PC-3 (cell line): ENCODE data around the gene CDO1. TPM values are rescaled to one million over a fixed set of nuclear protein-coding genes. Genes with fewer than 3 reads are reported as not detected.

Source experiments
- ATAC-seq: fragments of 200-7000 bp; cut with Tn5 transposase; 2 replicates; pipeline ENCODE4 v1.9.1; 2020; ENCODE audit warnings: mild to moderate bottlenecking, moderate library complexity
- BruUV-seq: library from RNA; stranded (reverse); fragments of 400-500 nt; replicated peaks from 2 replicates; lab custom pipeline; 2021; lab: Mats Ljungman, UMichigan
- CTCF ChIA-PET: fragments of 300-600 bp; sonication (Branson Sonifier 250); formaldehyde crosslinking; loops from one replicate; lab custom pipeline; 2022; ENCODE audit warnings: antibody characterized with exemption; lab: Charles Lee
- POLR2A ChIA-PET: fragments of 300-600 bp; sonication (Branson Sonifier 250); formaldehyde crosslinking; loops from one replicate; lab custom pipeline; 2022; ENCODE audit warnings: antibody characterized with exemption; ENCODE audit not compliant: unreplicated experiment; lab: Charles Lee
- DNase-seq: peaks from one replicate; pipeline ENCODE4 v3.0.0-alpha.2; 2015
- H2AFZ ChIP-seq: fragments of 300-600 bp; sonication (generic); 2 replicates; pipeline ENCODE4 v1.6.0; 2016; ENCODE audit warnings: antibody characterized with exemption, low read length
- H3F3A ChIP-seq: fragments of 300-600 bp; sonication (generic); one replicate; pipeline ENCODE4 v1.6.0; 2017; ENCODE audit warnings: antibody characterized with exemption, low read length, control low read depth, mild to moderate bottlenecking; ENCODE audit not compliant: unreplicated experiment
- H3K27ac ChIP-seq: fragments of 300-600 bp; sonication (generic); 2 replicates; pipeline ENCODE4 v1.5.1; 2016; ENCODE audit warnings: mild to moderate bottlenecking, low read length
- H3K27me3 ChIP-seq: fragments of 300-600 bp; sonication (generic); 2 replicates; pipeline ENCODE4 v1.6.1; 2016; ENCODE audit warnings: low read length, mixed read lengths
- H3K36me3 ChIP-seq: fragments of 300-600 bp; sonication (generic); 2 replicates; pipeline ENCODE4 v1.6.1; 2016; ENCODE audit warnings: low read depth, mixed run types, low read length, mixed read lengths
- H3K4me1 ChIP-seq: fragments of 300-600 bp; sonication (generic); 2 replicates; pipeline ENCODE4 v1.5.1; 2016; ENCODE audit warnings: low read length; ENCODE audit not compliant: insufficient read depth
- H3K4me2 ChIP-seq: fragments of 300-600 bp; sonication (generic); 2 replicates; pipeline ENCODE4 v1.6.0; 2016; ENCODE audit warnings: low read length
- H3K4me3 ChIP-seq: fragments of 300-600 bp; sonication (generic); 2 replicates; pipeline ENCODE4 v1.5.1; 2016; ENCODE audit warnings: mild to moderate bottlenecking, low read length, mixed read lengths
- H3K79me2 ChIP-seq: fragments of 300-600 bp; sonication (generic); 2 replicates; pipeline ENCODE4 v1.6.1; 2017; ENCODE audit warnings: low read length, mixed read lengths
- H3K9ac ChIP-seq: fragments of 300-600 bp; sonication (generic); 2 replicates; pipeline ENCODE4 v1.6.0; 2016; ENCODE audit warnings: mild to moderate bottlenecking, low read length
- H3K9me2 ChIP-seq: fragments of 300-600 bp; sonication (generic); replicated peaks from 2 replicates; pipeline ENCODE4 v1.6.1; 2016; ENCODE audit warnings: mixed run types, low read length, mixed read lengths
- H3K9me3 ChIP-seq: fragments of 300-600 bp; sonication (generic); 2 replicates; pipeline ENCODE4 v1.6.1; 2016; ENCODE audit warnings: low read length, mixed read lengths
- H4K20me1 ChIP-seq: fragments of 300-600 bp; sonication (generic); 2 replicates; pipeline ENCODE4 v1.6.1; 2016; ENCODE audit warnings: low read length, mixed read lengths
- EZH2 ChIP-seq: fragments of 300-600 bp; sonication (generic); IDR thresholded peaks from one replicate; pipeline ENCODE4 v1.6.1; 2017; ENCODE audit warnings: antibody characterized with exemption, mild to moderate bottlenecking, low read length; ENCODE audit not compliant: unreplicated experiment
- EZH2phosphoT487 ChIP-seq: fragments of 300-600 bp; sonication (generic); IDR thresholded peaks from 2 replicates; pipeline ENCODE4 v1.6.1; 2018; ENCODE audit warnings: mild to moderate bottlenecking, antibody characterized with exemption, low read length, borderline replicate concordance
- intact Hi-C: fragments of 100-400 bp; cut with micrococcal nuclease; formaldehyde crosslinking; loops from 2 replicates; pipeline ENCODE4 v1.9.0; 2023
- total RNA-seq: library from RNA; depleted of rRNA; stranded (reverse); fragments of >200 nt; gene quantifications from 2 replicates; pipeline ENCODE4 v1.2.3, GENCODE V29; 2014
- TF ChIP-seq, protein P1 (sequence below): fragments of 300-600 bp; sonication (generic); conservative IDR thresholded peaks from 2 replicates; pipeline ENCODE4 v1.5.1; 2017; ENCODE audit warnings: antibody characterized with exemption, low read depth, mild to moderate bottlenecking, low read length

CDO1 gene
- total RNA-seq, 1 experiment from 2014 or later = not detected

DNA sequence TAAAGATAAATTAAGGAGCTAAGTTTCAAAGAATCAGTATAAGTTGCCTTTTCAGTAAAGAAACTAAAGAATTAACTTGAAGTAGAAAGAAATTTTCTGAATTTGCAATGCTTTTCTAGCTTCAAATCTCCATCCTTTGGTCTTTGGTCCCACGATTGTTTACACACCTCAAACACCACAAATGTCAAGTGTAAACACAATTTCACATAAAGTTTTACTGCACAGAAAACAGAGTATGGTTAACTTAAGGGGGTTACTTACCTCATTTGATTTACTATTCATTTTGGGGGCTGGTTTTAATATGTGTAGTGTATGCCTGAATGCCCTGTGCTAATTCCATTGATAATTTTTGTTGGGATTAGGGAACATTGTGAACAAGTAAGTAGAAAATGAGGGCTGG lies 4.1 kb downstream of the CDO1 start:
- ATAC-seq (no peak), DNase-seq (no peak)
- Histone ChIP-seq H3K4me2 (no peak overlapping the region), H3F3A (no peaks in the 10 kb centered on the region), H2AFZ (no peak overlapping the region), H3K9me2 (no peaks in the 10 kb centered on the region), H3K36me3 (no peaks in the 10 kb centered on the region), H3K27me3 (peaks cover 26% of the 10 kb centered on the region; the same call in 1 of the 2 replicates), H4K20me1 (no peaks in the 10 kb centered on the region), H3K9ac (no peak overlapping the region), H3K27ac (no peak overlapping the region), H3K4me1 (no peaks in the 10 kb centered on the region), H3K4me3 (no peak overlapping the region), H3K79me2 (no peaks in the 10 kb centered on the region), H3K9me3 (no peaks in the 10 kb centered on the region)
- ChIA-PET POLR2A (no interaction called here), CTCF (no interaction called here)
- intact Hi-C loops = no loop called here
- BruUV-seq = no TSS peak
- TF ChIP-seq EZH2 (no peak), EZH2phosphoT487 (no peak)
- TF ChIP-seq, protein P1, sequence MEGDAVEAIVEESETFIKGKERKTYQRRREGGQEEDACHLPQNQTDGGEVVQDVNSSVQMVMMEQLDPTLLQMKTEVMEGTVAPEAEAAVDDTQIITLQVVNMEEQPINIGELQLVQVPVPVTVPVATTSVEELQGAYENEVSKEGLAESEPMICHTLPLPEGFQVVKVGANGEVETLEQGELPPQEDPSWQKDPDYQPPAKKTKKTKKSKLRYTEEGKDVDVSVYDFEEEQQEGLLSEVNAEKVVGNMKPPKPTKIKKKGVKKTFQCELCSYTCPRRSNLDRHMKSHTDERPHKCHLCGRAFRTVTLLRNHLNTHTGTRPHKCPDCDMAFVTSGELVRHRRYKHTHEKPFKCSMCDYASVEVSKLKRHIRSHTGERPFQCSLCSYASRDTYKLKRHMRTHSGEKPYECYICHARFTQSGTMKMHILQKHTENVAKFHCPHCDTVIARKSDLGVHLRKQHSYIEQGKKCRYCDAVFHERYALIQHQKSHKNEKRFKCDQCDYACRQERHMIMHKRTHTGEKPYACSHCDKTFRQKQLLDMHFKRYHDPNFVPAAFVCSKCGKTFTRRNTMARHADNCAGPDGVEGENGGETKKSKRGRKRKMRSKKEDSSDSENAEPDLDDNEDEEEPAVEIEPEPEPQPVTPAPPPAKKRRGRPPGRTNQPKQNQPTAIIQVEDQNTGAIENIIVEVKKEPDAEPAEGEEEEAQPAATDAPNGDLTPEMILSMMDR = no peak

GRCh38 chr5:115811406-115811805 lies 5.1 kb downstream of the CDO1 start:
- H3K27me3 ChIP-seq = peaks cover 26% of the 10 kb centered on the region; the same call in 1 of the 2 replicates
- DNase-seq = no peak
- H3K4me3 ChIP-seq = no peak overlapping the region
- no peaks in the 10 kb centered on the region for H3K4me1 ChIP-seq
- intact Hi-C loops = no loop called here
- BruUV-seq = no TSS peak
- H2AFZ ChIP-seq = no peak overlapping the region
- H3K9me2 ChIP-seq = no peaks in the 10 kb centered on the region
- ATAC-seq = no peak
- H3F3A ChIP-seq = no peaks in the 10 kb centered on the region
- no peaks in the 10 kb centered on the region for H4K20me1 ChIP-seq
- H3K9me3 ChIP-seq = no peaks in the 10 kb centered on the region
- no peak overlapping the region for H3K4me2 ChIP-seq
- H3K27ac ChIP-seq = no peak overlapping the region
- ChIA-PET POLR2A (no interaction called here), CTCF (no interaction called here)
- H3K36me3 ChIP-seq = no peaks in the 10 kb centered on the region
- H3K9ac ChIP-seq = no peak overlapping the region
- TF ChIP-seq, protein P1 = no peak
- no peaks in the 10 kb centered on the region for H3K79me2 ChIP-seq

GRCh38 chr5:115810761-115811160 lies 5.7 kb downstream of the CDO1 start:
- TF ChIP-seq EZH2phosphoT487 (no peak), EZH2 (no peak)
- TF ChIP-seq, protein P1 = no peak
- POLR2A ChIA-PET = no interaction called here

More at GRCh38 chr5:115810761-115811160, 5.7 kb downstream of the CDO1 start:
- intact Hi-C loops = no loop called here
- Histone ChIP-seq H3K4me2 (no peak overlapping the region), H4K20me1 (no peaks in the 10 kb centered on the region), H2AFZ (no peak overlapping the region), H3K9ac (no peak overlapping the region), H3K4me1 (no peaks in the 10 kb centered on the region), H3K9me2 (no peaks in the 10 kb centered on the region), H3F3A (no peaks in the 10 kb centered on the region), H3K79me2 (no peaks in the 10 kb centered on the region), H3K9me3 (no peaks in the 10 kb centered on the region), H3K4me3 (no peak overlapping the region), H3K27me3 (peaks cover 26% of the 10 kb centered on the region; the same call in 1 of the 2 replicates), H3K27ac (no peak overlapping the region), H3K36me3 (no peaks in the 10 kb centered on the region)
- DNase-seq (peak; percentile 16), ATAC-seq (no peak)
- no TSS peak for BruUV-seq
- CTCF ChIA-PET = no interaction called here
